NCI-H128 (cell line): ENCODE measurements around the gene MCF2L2.
"Not testable (repeated sequence)": the region's sequence is repeated elsewhere in the genome, so short reads cannot be mapped to it uniquely, and the experiment has no call there.

Experiments
- DNase-seq: peaks from one replicate; lab custom pipeline; 2025; ENCODE audit not compliant: unreplicated experiment; lab: John Stamatoyannopoulos, UW

MCF2L2 gene

GRCh38 chr3:183181606-183182005, 246.8 kb downstream of the MCF2L2 start:
- DNase-seq: no peak

GRCh38 chr3:183180784-183181295, 247.6 kb downstream of the MCF2L2 start:
- DNase-seq: no peak

- DNase-seq: no peak
Measured at GRCh38 chr3:183180110-183180783, 248.2 kb downstream of the MCF2L2 start.

GRCh38 chr3:183179550-183179908, 248.9 kb downstream of the MCF2L2 start:
- DNase-seq: not testable (repeated sequence)

GRCh38 chr3:183178833-183179549, 249.4 kb downstream of the MCF2L2 start:
- DNase-seq: no peak

- DNase-seq: no peak
Measured at GRCh38 chr3:183178512-183178832, 249.9 kb downstream of the MCF2L2 start.

- no peak for DNase-seq
Measured at GRCh38 chr3:183172051-183172639, 256.3 kb downstream of the MCF2L2 start.

GRCh38 chr3:183167975-183168374, 260.4 kb downstream of the MCF2L2 start:
- not testable (repeated sequence) for DNase-seq

GRCh38 chr3:183163563-183163962, 264.9 kb downstream of the MCF2L2 start:
- no peak for DNase-seq

GRCh38 chr3:183161552-183162336, 266.7 kb downstream of the MCF2L2 start:
- DNase-seq: no peak

GRCh38 chr3:183160616-183161015, 267.8 kb downstream of the MCF2L2 start:
- DNase-seq: no peak

- no peak for DNase-seq
Measured at GRCh38 chr3:183159333-183159732, 269.1 kb downstream of the MCF2L2 start.

GRCh38 chr3:183158551-183159006, 269.8 kb downstream of the MCF2L2 start:
- DNase-seq: no peak

GRCh38 chr3:183158113-183158512, 270.3 kb downstream of the MCF2L2 start:
- DNase-seq: no peak

GRCh38 chr3:183156266-183156665, 272.2 kb downstream of the MCF2L2 start:
- no peak for DNase-seq

- no peak for DNase-seq
Measured at GRCh38 chr3:183155499-183155898, 272.9 kb downstream of the MCF2L2 start.

GRCh38 chr3:183153210-183153950, 275.0 kb downstream of the MCF2L2 start:
- no peak for DNase-seq

- DNase-seq: no peak
Measured at GRCh38 chr3:183151821-183152351, 276.5 kb downstream of the MCF2L2 start.

- DNase-seq: no peak
Measured at GRCh38 chr3:183151086-183151485, 277.3 kb downstream of the MCF2L2 start.
